K562 (cell line): ENCODE data around the gene SLC30A1. TPM values are rescaled to one million over a fixed set of nuclear protein-coding genes. Genes with fewer than 3 reads are reported as not detected.

Experiments used
- ATF4 ChIP-seq: fragments of 450-650 bp; formaldehyde crosslinking; IDR thresholded peaks from 2 replicates; pipeline ENCODE4 v1.4.0; 2022; ENCODE audit warnings: mild to moderate bottlenecking, moderate library complexity
- BCOR ChIP-seq: fragments of 450-650 bp; IDR thresholded peaks from 2 replicates; pipeline ENCODE4 v1.6.1; 2016
- ELK3 ChIP-seq: fragments of 450-650 bp; formaldehyde crosslinking; IDR thresholded peaks from 2 replicates; pipeline ENCODE4 v1.4.0; 2020; ENCODE audit warnings: mild to moderate bottlenecking
- ILK ChIP-seq: fragments of 450-650 bp; IDR thresholded peaks from 2 replicates; pipeline ENCODE4 v1.6.1; 2016; ENCODE audit warnings: missing genetic modification characterization, low read depth, mild to moderate bottlenecking, missing compliant biosample characterization, moderate library complexity, borderline replicate concordance
- KLF10 ChIP-seq: fragments of 250-450 bp; sonication (Bioruptor Pico); IDR thresholded peaks from 2 replicates; pipeline ENCODE4 v1.6.1; 2021; ENCODE audit warnings: matching md5 sums
- MEF2A ChIP-seq: IDR thresholded peaks from 2 replicates; pipeline ENCODE4 v1.6.1; 2011; ENCODE audit warnings: low read depth, mild to moderate bottlenecking, low read length, moderate library complexity; ENCODE audit not compliant: control insufficient read depth
- PKNOX1 ChIP-seq: fragments of 450-650 bp; IDR thresholded peaks from 2 replicates; pipeline ENCODE4 v1.6.1; 2016
- POLR2AphosphoS2 ChIP-seq: IDR thresholded peaks from 2 replicates; pipeline ENCODE4 v1.6.1; 2012; ENCODE audit warnings: low read length, improper control_type of control experiment
- PREB ChIP-seq: sonication (generic); formaldehyde crosslinking; IDR thresholded peaks from 2 replicates; pipeline ENCODE4 v1.8.1; 2023; ENCODE audit warnings: mild to moderate bottlenecking, missing genetic modification reagents
- PTTG1 ChIP-seq: fragments of 450-650 bp; IDR thresholded peaks from 2 replicates; pipeline ENCODE4 v1.6.1; 2016; ENCODE audit warnings: low read depth, mild to moderate bottlenecking, missing genetic modification characterization, missing compliant biosample characterization
- PYGO2 ChIP-seq: fragments of 450-650 bp; IDR thresholded peaks from 2 replicates; pipeline ENCODE4 v1.6.1; 2016; ENCODE audit warnings: mild to moderate bottlenecking, missing genetic modification characterization, moderate library complexity, missing compliant biosample characterization
- SP2 ChIP-seq: IDR thresholded peaks from 2 replicates; pipeline ENCODE4 v1.6.1; 2011; ENCODE audit warnings: mild to moderate bottlenecking, low read depth, low read length, moderate library complexity; ENCODE audit not compliant: poor library complexity, severe bottlenecking; ENCODE audit errors: extremely low read depth
- SUPT5H ChIP-seq: fragments of 450-650 bp; IDR thresholded peaks from 2 replicates; pipeline ENCODE4 v1.6.1; 2016
- U2AF2 ChIP-seq: fragments of 200-400 bp; formaldehyde crosslinking; optimal IDR thresholded peaks from 2 replicates; pipeline ENCODE3; 2017; ENCODE audit warnings: low read depth, mild to moderate bottlenecking, low read length
- ZBTB43 ChIP-seq: sonication (generic); formaldehyde crosslinking; IDR thresholded peaks from 2 replicates; pipeline ENCODE4 v1.8.0; 2023; ENCODE audit warnings: mild to moderate bottlenecking, missing genetic modification reagents
- ZBTB5 ChIP-seq: fragments of 450-650 bp; IDR thresholded peaks from 2 replicates; pipeline ENCODE4 v1.6.1; 2017; ENCODE audit warnings: antibody characterized with exemption
- ZNF253 ChIP-seq: fragments of 250-450 bp; sonication (Bioruptor Pico); conservative IDR thresholded peaks from 2 replicates; pipeline ENCODE4 v1.6.1; 2021; ENCODE audit warnings: mild to moderate bottlenecking
- ZNF584 ChIP-seq: fragments of 200-800 bp; sonication (Bioruptor generic); IDR thresholded peaks from 2 replicates; pipeline ENCODE4 v1.6.1; 2016; ENCODE audit warnings: low read depth, mild to moderate bottlenecking, missing genetic modification characterization, missing compliant biosample characterization
- ZNF75A ChIP-seq: fragments of 450-650 bp; formaldehyde crosslinking; IDR thresholded peaks from 2 replicates; pipeline ENCODE4 v1.4.0; 2020; ENCODE audit warnings: mild to moderate bottlenecking
- ZNF79 ChIP-seq: fragments of 250-450 bp; sonication (Bioruptor Pico); IDR thresholded peaks from 2 replicates; pipeline ENCODE4 v1.4.0; 2020; ENCODE audit warnings: low read depth, mild to moderate bottlenecking, moderate library complexity
- polyA plus RNA-seq, 8 experiments: library from polyadenylated mRNA; depleted of rRNA in 4 of 8; stranded (reverse) in 5 of 8; unstranded in 3 of 8; fragments of >200 nt; fragmentation: Nextera tagmentation in 2 of 8; fragmentation: Illumina TruSeq in 1 of 8; extraction: Ambion mirVana in 2 of 8; extraction: Trizol in 1 of 8; gene quantifications; 2 replicates each; pipeline versions ENCODE4 v1.2.1 to v1.2.3, GENCODE V29; 2011 to 2014; ENCODE audit warnings: inconsistent platforms in 1 of 8, missing spikeins in 1 of 8
- total RNA-seq, 7 experiments: library from RNA; depleted of rRNA in 6 of 7; stranded (reverse); fragments of >200 nt in 6 of 7; fragmentation: Illumina TruSeq in 2 of 7; extraction: Trizol in 2 of 7; gene quantifications; 2 replicates each; pipeline versions ENCODE4 v1.2.1 to v1.2.3, GENCODE V29; 2011 to 2021; ENCODE audit warnings: low replicate concordance in 1 of 7

SLC30A1 gene
- total and polyA plus RNA-seq, 9 of the 15 experiments (the other 6 are each of a cell fraction or from before 2014, with no cell fraction given): 4.1 to 14.4 (median 6.6) TPM

- TF ChIP-seq PYGO2 (tag) (no peak), ZBTB43 (CRISPR knock-in tag) (no peak; the same call in 1 of the 2 replicates), MEF2A (no peak), ZNF79 (no peak), PREB (no peak), PKNOX1 (no peak), ZBTB5 (no peak), ATF4 (CRISPR knock-in tag) (no peak), POLR2AphosphoS2 (no peak), BCOR (peak; percentile 18; the same call in 1 of the 2 replicates), ZNF75A (CRISPR knock-in tag) (no peak), ELK3 (no peak), ZNF584 (CRISPR knock-in tag) (no peak), SP2 (no peak), ILK (no peak), KLF10 (no peak), PTTG1 (tag) (no peak), U2AF2 (no peak), SUPT5H (no peak; the same call in 1 of the 2 replicates), ZNF253 (CRISPR knock-in tag) (no peak)
These were observed 932 bp downstream of the SLC30A1 start (continued) for GRCh38 chr1:211577819-211578639.
